ENCODE data around the gene ALG12.

- TF ChIP-seq CTCF (IDR thresholded peaks at IDR 0.05), result no peak
- TF ChIP-seq POLR2A (IDR thresholded peaks at IDR 0.05), result peak in 2 of 4 donors; percentile 47 to 89
These were observed 42.1 kb upstream of the ALG12 start, which contains the start of gene PIM3 for GRCh38 chr22:49960159-49961004.

Data from stomach (tissue), 4 donors.